ENCODE data around the gene FDX2. TPM values are rescaled to one million over a fixed set of nuclear protein-coding genes. Genes with fewer than 3 reads are reported as not detected.

FDX2 gene
- total and polyA plus RNA-seq, 7 experiments from 2014 or later = 5.7 to 19.4 (median 10.2) TPM

DNA sequence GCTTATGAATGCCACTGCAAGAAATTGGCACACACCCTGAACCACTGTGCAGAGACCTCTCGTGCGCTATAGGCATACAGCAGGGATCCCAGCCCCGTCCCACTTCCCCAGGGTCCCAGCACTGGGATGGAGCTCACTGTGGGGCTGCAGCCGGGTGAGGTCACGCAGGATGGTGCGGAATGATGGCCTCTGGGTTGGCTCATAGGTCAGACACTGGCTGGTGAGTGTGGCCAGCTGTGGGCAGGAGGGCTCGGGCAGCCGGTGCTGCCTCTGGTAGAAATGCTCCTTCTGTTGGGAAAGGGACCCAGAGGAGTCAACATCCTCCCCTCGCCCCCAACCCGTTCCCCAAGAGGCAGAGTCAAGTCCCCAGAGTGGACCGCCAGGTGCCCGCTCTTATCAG is 40.6 kb upstream of the FDX2 start:
- ChIA-PET CTCF (interaction anchor here (0.6 kb wide), 1 partner anchor 106 kb away, joined by 3 read pairs; no protein-coding TSS in a partner anchor), POLR2A (no interaction called here)
- peaks cover 0 to 91% (median 16%) of the 10 kb centered on the region in 3 experiments for H3K36me3 ChIP-seq (ENCODE audit: control insufficient read depth in 2 of 3, insufficient read depth in 3 of 3, low read length in 3 of 3)
- no peaks in the 10 kb centered on the region for H3K4me1 ChIP-seq (ENCODE audit: control insufficient read depth in 2 of 2, insufficient read depth in 2 of 2, low read length in 2 of 2)
- DNase-seq (no peak), ATAC-seq (no peak)
- H3K27me3 ChIP-seq (ENCODE audit: control insufficient read depth in 2 of 2, insufficient read depth in 2 of 2, low read length in 2 of 2) = no peaks in the 10 kb centered on the region
- H3K4me1 Mint-ChIP-seq = peaks cover 0 to 6% (median 0%) of the 10 kb centered on the region in 7 donors
- H3K4me3 ChIP-seq (ENCODE audit: low read length) = no peak overlapping the region
- no peak overlapping the region for H3K27ac ChIP-seq (ENCODE audit: low read depth, low read length)
- H3K9me3 ChIP-seq (ENCODE audit: control insufficient read depth in 2 of 3, low read length in 3 of 3) = no peaks in the 10 kb centered on the region
- peak overlapping the region in 1 of 9 donors; percentile 46 for H3K27ac Mint-ChIP-seq
- H3K4me3 Mint-ChIP-seq = no peak overlapping the region
- H3K36me3 Mint-ChIP-seq = peaks cover 0 to 25% (median 11%) of the 10 kb centered on the region in 5 donors
- no peaks in the 10 kb centered on the region for H3K9me3 Mint-ChIP-seq
- H3K27me3 Mint-ChIP-seq = no peaks in the 10 kb centered on the region
- intact Hi-C loops (cut with micrococcal nuclease) = no loop called here

DNA sequence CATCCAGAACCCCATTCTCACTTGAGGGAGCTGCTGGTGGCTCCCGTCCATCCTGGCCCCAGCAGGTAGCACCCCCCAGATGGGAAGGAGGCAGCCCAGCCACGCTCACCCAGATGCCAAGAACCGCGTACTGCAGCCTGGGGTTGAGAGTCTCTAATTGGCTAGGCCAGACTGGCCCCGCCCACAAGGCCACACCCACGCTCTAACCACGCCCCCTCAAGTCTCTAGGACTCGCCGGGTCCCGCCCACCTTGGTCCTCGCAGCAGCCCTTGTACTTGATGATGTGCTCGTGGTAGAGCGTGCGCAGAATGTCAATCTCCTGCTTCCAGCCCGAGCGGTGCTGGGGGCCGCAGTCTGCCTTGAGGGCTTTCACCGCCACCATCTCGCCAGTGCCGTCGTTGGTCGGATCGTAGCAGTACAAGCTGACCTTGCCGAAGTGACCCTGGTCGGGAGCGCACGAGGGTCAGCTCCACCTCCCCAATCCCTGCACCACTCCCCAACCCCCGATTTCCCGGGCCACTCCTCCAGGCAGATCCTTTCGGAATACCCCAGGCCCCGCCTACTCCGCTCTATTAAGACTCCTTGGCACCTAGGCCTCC is 38.1 kb upstream of the FDX2 start:
- H3K36me3 ChIP-seq (ENCODE audit: control insufficient read depth in 2 of 3, insufficient read depth in 3 of 3, low read length in 3 of 3) = peaks cover 0 to 79% (median 13%) of the 10 kb centered on the region in 3 experiments
- Mint-ChIP-seq H3K9me3 (no peaks in the 10 kb centered on the region), H3K27me3 (no peaks in the 10 kb centered on the region), H3K36me3 (peaks cover 0 to 20% (median 7%) of the 10 kb centered on the region in 5 donors), H3K4me3 (no peak overlapping the region), H3K4me1 (peaks cover 0 to 3% (median 0%) of the 10 kb centered on the region in 7 donors), H3K27ac (no peak overlapping the region)
- CTCF ChIA-PET = no interaction called here
- H3K4me3 ChIP-seq (ENCODE audit: low read length) = no peak overlapping the region
- no peaks in the 10 kb centered on the region for H3K4me1 ChIP-seq (ENCODE audit: control insufficient read depth in 2 of 2, insufficient read depth in 2 of 2, low read length in 2 of 2)
- no peak overlapping the region for H3K27ac ChIP-seq (ENCODE audit: low read depth, low read length)
- peak in 6 of 9 donors; percentile 17 to 40 (median 24) for DNase-seq
- H3K9me3 ChIP-seq (ENCODE audit: control insufficient read depth in 2 of 3, low read length in 3 of 3) = no peaks in the 10 kb centered on the region
- ATAC-seq = peak; percentile 60
- POLR2A ChIA-PET = interaction anchor here (1.0 kb wide), 1 partner anchor 83 kb away, joined by 3 read pairs; the partner anchor contains the start of gene ICAM1
- intact Hi-C loops (cut with micrococcal nuclease) = no loop called here
- no peaks in the 10 kb centered on the region for H3K27me3 ChIP-seq (ENCODE audit: control insufficient read depth in 2 of 2, insufficient read depth in 2 of 2, low read length in 2 of 2)

- H3K27ac Mint-ChIP-seq = no peak overlapping the region
- H3K9me3 ChIP-seq (ENCODE audit: control insufficient read depth in 2 of 3, low read length in 3 of 3) = no peaks in the 10 kb centered on the region
- H3K9me3 Mint-ChIP-seq = no peaks in the 10 kb centered on the region
- H3K4me1 Mint-ChIP-seq = peaks cover 0 to 3% (median 0%) of the 10 kb centered on the region in 7 donors
- intact Hi-C loops (cut with micrococcal nuclease) = no loop called here
- DNase-seq = no peak
- H3K27ac ChIP-seq (ENCODE audit: low read depth, low read length) = no peak overlapping the region
- no peaks in the 10 kb centered on the region for H3K4me1 ChIP-seq (ENCODE audit: control insufficient read depth in 2 of 2, insufficient read depth in 2 of 2, low read length in 2 of 2)
- H3K36me3 Mint-ChIP-seq = peaks cover 0 to 20% (median 7%) of the 10 kb centered on the region in 5 donors
- no peaks in the 10 kb centered on the region for H3K27me3 Mint-ChIP-seq
- peaks cover 0 to 71% (median 13%) of the 10 kb centered on the region in 3 experiments for H3K36me3 ChIP-seq (ENCODE audit: control insufficient read depth in 2 of 3, insufficient read depth in 3 of 3, low read length in 3 of 3)
- no peak overlapping the region for H3K4me3 ChIP-seq (ENCODE audit: low read length)
- no peaks in the 10 kb centered on the region for H3K27me3 ChIP-seq (ENCODE audit: control insufficient read depth in 2 of 2, insufficient read depth in 2 of 2, low read length in 2 of 2)
- ChIA-PET POLR2A (interaction anchor here (1.0 kb wide), 1 partner anchor 82 kb away, joined by 3 read pairs; the partner anchor contains the start of gene ICAM1), CTCF (no interaction called here)
- no peak for ATAC-seq
- H3K4me3 Mint-ChIP-seq = no peak overlapping the region
Observed at GRCh38 chr19:10352764-10353671, 37.2 kb upstream of the FDX2 start.

GRCh38 chr19:10346509-10346908 is 30.7 kb upstream of the FDX2 start:
- no peak for DNase-seq
- Mint-ChIP-seq H3K27me3 (no peaks in the 10 kb centered on the region), H3K4me3 (no peak overlapping the region), H3K4me1 (no peaks in the 10 kb centered on the region), H3K36me3 (peaks cover 0 to 5% (median 0%) of the 10 kb centered on the region in 5 donors), H3K27ac (no peak overlapping the region), H3K9me3 (no peaks in the 10 kb centered on the region)
- Histone ChIP-seq H3K36me3 (ENCODE audit: control insufficient read depth in 2 of 3, insufficient read depth in 3 of 3, low read length in 3 of 3) (peaks cover 0 to 12% (median under 1%) of the 10 kb centered on the region in 3 experiments), H3K27me3 (ENCODE audit: control insufficient read depth in 2 of 2, insufficient read depth in 2 of 2, low read length in 2 of 2) (no peaks in the 10 kb centered on the region), H3K9me3 (ENCODE audit: control insufficient read depth in 2 of 3, low read length in 3 of 3) (no peaks in the 10 kb centered on the region), H3K4me1 (ENCODE audit: control insufficient read depth in 2 of 2, insufficient read depth in 2 of 2, low read length in 2 of 2) (no peaks in the 10 kb centered on the region), H3K4me3 (ENCODE audit: low read length) (no peak overlapping the region), H3K27ac (ENCODE audit: low read depth, low read length) (no peak overlapping the region)
- CTCF ChIA-PET = no interaction called here
- intact Hi-C loops (cut with micrococcal nuclease) = no loop called here
- peak; percentile 88 for ATAC-seq
- POLR2A ChIA-PET = interaction anchor here (2.5 kb wide), 1 partner anchor 13 kb away, joined by 11 read pairs; the partner anchor contains the start of gene RAVER1

GRCh38 chr19:10344780-10345179 is 29.0 kb upstream of the FDX2 start:
- ChIA-PET CTCF (interaction anchor here (1.1 kb wide), 1 partner anchor 26 kb away, joined by 3 read pairs; no protein-coding TSS in a partner anchor), POLR2A (interaction anchor here (0.7 to 2.5 kb wide), 3 partner anchors 11 to 17 kb away, joined by 3 to 11 read pairs (median 4); partner anchors contain the start of gene RAVER1)
- ATAC-seq (no peak), DNase-seq (no peak)
- Histone ChIP-seq H3K27me3 (ENCODE audit: control insufficient read depth in 2 of 2, insufficient read depth in 2 of 2, low read length in 2 of 2) (no peaks in the 10 kb centered on the region), H3K4me1 (ENCODE audit: control insufficient read depth in 2 of 2, insufficient read depth in 2 of 2, low read length in 2 of 2) (peaks cover 6 to 11% of the 10 kb centered on the region in 2 donors), H3K36me3 (ENCODE audit: control insufficient read depth in 2 of 3, insufficient read depth in 3 of 3, low read length in 3 of 3) (no peaks in the 10 kb centered on the region), H3K9me3 (ENCODE audit: control insufficient read depth in 2 of 3, low read length in 3 of 3) (no peaks in the 10 kb centered on the region), H3K27ac (ENCODE audit: low read depth, low read length) (no peak overlapping the region), H3K4me3 (ENCODE audit: low read length) (no peak overlapping the region)
- intact Hi-C loops (cut with micrococcal nuclease) = no loop called here
- H3K27ac Mint-ChIP-seq = no peak overlapping the region
- H3K4me3 Mint-ChIP-seq = no peak overlapping the region
- H3K36me3 Mint-ChIP-seq = no peaks in the 10 kb centered on the region
- peaks cover 0 to 12% (median 9%) of the 10 kb centered on the region in 7 donors for H3K4me1 Mint-ChIP-seq
- no peaks in the 10 kb centered on the region for H3K9me3 Mint-ChIP-seq
- H3K27me3 Mint-ChIP-seq = no peaks in the 10 kb centered on the region

DNA sequence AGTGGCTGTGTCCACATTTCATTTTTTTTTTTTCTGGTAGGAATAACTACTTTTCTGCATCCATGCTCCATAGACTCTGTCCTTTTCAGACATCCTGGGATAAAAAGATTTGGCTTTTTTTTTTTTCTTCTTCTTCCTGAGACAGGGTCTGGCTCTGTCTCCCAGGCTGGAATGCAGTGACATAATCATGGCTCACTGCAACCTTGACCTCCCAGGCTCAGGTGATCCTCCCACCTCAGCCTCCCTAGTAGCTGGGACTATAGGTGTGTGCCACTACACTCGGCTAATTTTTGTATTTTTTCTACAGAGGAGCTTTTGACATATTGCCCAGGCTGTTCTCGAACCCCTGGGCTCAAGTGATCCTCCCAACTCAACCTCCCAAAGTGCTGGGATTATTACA is 27.7 kb upstream of the FDX2 start:
- peak overlapping the region in 1 of 10 donors; percentile 48 for H3K4me3 Mint-ChIP-seq
- no peaks in the 10 kb centered on the region for H3K27me3 Mint-ChIP-seq
- Histone ChIP-seq H3K4me1 (ENCODE audit: control insufficient read depth in 2 of 2, insufficient read depth in 2 of 2, low read length in 2 of 2) (peaks cover 15 to 16% of the 10 kb centered on the region in 2 donors), H3K9me3 (ENCODE audit: control insufficient read depth in 2 of 3, low read length in 3 of 3) (no peaks in the 10 kb centered on the region), H3K27me3 (ENCODE audit: control insufficient read depth in 2 of 2, insufficient read depth in 2 of 2, low read length in 2 of 2) (no peaks in the 10 kb centered on the region), H3K36me3 (ENCODE audit: control insufficient read depth in 2 of 3, insufficient read depth in 3 of 3, low read length in 3 of 3) (no peaks in the 10 kb centered on the region), H3K4me3 (ENCODE audit: low read length) (no peak overlapping the region), H3K27ac (ENCODE audit: low read depth, low read length) (no peak overlapping the region)
- DNase-seq (no peak), ATAC-seq (no peak)
- POLR2A ChIA-PET = interaction anchor here (1.2 kb wide), 1 partner anchor 24 kb away, joined by 3 read pairs; no protein-coding TSS in a partner anchor
- intact Hi-C loops (cut with micrococcal nuclease) = no loop called here
- H3K9me3 Mint-ChIP-seq = no peaks in the 10 kb centered on the region
- peaks cover 0 to under 1% (median 0%) of the 10 kb centered on the region in 5 donors for H3K36me3 Mint-ChIP-seq
- peak overlapping the region in 1 of 9 donors; percentile 65 for H3K27ac Mint-ChIP-seq
- peaks cover 8 to 25% (median 22%) of the 10 kb centered on the region in 7 donors for H3K4me1 Mint-ChIP-seq
- CTCF ChIA-PET = interaction anchor here (0.6 kb wide), 2 partner anchors 85 to 410 kb away, joined by 3 to 4 read pairs; no protein-coding TSS in a partner anchor

Data from naive thymus-derived CD4-positive, alpha-beta T cell (primary cell).